GM21723 (cell line): ENCODE results near the gene OSBP2.
"Not testable (repeated sequence)": the region's sequence is repeated elsewhere in the genome, so short reads cannot be mapped to it uniquely, and the experiment has no call there.

Source experiments
- ATAC-seq: cut with Tn5 transposase; IDR thresholded peaks from one replicate; pipeline ENCODE4 v1.9.1; 2021; ENCODE audit warnings: mild to moderate bottlenecking, moderate library complexity; ENCODE audit not compliant: unreplicated experiment

OSBP2 gene

DNA sequence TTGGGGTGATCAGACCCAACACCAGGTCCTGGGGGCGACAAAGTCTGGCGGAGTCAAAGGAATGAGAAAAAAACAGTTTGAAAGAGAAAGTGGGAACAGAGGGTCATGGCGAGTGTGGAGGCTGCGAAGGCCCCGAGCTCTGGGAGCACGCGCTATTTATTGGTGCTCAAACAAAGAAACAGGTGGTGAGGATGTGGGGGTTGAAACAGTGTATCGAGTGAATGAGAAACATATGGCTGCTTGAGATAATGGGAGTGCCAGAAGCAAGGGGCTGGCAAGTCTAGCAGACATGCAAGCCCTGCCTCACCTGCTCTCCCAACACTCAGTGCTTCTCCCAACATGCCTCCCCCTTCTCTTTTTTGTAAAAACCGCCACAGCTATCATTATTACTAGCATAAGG is 19.2 kb upstream of the OSBP2 start:
- no peak for ATAC-seq

DNA sequence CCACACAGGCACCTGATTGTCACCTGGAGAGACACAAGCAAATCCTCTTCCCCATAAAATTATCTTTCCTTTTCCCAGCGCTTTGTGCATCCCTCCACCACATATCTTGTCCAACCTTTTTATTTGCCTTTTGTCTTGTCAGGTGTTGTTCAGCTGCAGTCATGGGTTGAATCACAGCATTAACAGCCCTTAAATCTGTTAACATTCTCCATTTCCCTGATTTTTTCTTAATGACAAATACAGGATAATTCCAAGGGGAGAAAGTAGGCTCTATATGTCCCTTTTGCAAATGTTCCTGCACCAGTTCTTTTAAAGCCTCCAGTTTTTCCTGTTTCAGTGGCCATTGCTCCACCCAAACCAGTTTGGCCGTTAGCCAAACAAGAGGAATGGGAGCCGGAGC is 18.1 kb upstream of the OSBP2 start:
- ATAC-seq = not testable (repeated sequence)

- ATAC-seq = not testable (repeated sequence)
Observed at GRCh38 chr22:30679895-30680690, 14.6 kb upstream of the OSBP2 start.

DNA sequence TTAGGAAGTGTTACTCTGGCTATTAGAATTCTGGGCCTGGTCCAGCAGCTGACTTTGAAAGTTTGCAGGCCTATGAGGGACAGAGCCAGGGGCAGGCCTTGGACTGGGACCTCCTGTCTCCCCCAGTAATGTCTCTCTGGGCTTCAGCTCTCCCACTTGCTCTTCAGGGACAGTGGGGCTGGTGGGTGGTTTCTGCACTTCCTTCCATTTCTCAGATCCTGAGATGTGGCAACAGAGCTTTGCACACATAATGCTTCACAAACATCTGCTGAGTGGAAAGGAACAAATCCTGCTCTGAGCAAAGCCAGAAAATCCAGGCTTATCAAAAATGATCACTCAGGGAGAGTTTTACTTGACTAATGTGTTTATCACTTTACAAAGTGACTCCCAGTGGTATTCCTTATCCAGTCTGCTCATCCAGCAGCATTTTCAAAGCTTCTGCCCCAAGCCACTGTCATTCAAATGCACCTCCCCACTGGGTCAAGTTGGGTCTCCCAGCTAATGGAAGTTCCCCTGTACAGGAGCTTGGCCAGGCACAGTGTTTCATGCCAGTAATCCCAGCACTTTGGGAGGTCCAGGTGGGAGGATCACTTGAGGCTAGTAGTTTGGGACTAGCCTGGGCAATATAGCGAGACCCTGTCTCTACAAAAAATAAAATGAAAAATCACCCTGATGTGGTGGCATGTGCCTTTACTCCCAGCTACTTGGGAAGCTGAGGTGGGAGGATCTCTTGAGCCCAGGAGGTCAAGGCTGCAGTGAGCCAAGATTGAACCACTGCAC is 13.5 kb upstream of the OSBP2 start:
- ATAC-seq = no peak

GRCh38 chr22:30681831-30682230 is 12.8 kb upstream of the OSBP2 start:
- ATAC-seq = no peak

GRCh38 chr22:30685178-30685577 is 9.5 kb upstream of the OSBP2 start:
- no peak for ATAC-seq

GRCh38 chr22:30687358-30687757 is 7.3 kb upstream of the OSBP2 start:
- no peak for ATAC-seq

- ATAC-seq = no peak
Observed at GRCh38 chr22:30689622-30690021, 5.1 kb upstream of the OSBP2 start.

DNA sequence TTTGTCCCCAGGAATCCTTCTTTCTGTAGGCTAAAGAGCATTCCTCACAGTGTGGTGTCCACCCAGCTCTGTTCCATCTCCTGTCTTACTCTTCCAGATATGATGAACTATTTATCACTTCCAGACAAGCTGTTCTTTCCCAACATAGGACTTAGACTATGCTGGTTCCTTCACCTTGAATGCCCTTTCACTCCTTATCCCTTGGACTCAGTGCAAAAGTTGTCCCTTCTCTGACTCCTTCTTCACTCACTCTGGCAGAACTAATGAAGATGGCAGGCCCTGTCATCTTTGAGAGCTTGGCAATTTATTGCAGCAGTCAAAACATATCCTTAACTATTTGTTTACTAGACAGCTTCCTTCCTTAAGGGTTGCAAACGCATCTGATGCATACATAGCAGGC is 3.5 kb upstream of the OSBP2 start:
- no peak for ATAC-seq

GRCh38 chr22:30694171-30694639 is 469 bp upstream of the OSBP2 start:
- ATAC-seq = no peak

GRCh38 chr22:30695351-30695851 is 727 bp downstream of the OSBP2 start:
- no peak for ATAC-seq

DNA sequence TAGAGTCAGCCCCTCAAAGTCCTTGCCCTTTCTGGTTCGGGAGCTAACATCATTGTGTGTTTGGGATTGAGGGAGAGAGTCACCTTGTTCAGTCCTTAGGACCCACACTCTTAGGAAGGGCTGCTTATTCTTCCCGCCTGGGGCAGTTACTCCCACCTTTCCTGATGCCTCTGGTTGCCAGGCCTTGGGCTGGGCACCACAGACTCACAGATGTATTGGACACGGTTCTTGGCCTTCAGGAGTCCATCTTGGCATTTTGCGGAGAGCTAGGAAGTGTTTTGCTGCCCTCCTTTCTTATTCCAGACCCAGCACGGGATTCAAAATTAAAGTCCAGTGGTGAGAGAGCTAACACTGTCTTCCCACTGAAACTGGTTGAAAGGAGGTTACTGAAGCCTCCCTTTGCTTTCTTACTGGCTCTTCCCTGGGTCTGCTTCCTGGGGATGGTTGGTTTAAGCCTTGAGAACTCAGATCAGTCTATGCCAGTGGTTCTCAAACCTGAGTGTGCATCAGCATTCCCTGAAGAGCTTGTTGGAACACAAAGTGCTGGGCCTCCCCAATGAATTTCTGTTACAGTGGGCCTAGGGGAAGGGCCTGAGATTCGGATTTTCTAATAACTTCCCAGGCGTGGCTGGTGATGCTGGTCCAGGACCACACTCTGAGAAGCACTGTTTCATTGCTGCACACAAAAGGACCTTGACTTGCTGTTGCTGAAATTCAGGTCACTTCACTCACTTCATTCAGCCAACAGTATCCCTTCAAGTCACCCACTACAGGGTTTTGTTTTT is 1.4 kb downstream of the OSBP2 start:
- no peak for ATAC-seq

DNA sequence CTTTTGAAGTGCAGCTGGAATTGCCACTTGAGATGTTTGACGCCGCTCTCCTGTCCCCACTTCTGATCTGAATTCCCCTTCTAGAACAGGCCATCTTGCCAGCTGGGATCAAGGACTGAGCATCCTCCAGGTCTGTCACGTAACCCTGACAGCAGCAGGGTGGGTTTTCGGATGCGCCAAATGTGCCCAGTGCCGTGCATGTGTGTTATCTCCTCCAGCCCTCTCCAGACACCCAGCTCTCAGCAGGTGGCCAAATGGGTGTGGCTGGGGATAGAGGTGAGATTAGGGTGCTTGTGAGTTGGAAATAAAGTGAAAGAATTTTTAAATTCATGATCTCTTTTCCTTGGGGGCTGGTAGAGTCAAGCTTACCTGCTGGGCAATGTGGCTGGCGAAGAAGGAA is 3.3 kb downstream of the OSBP2 start:
- ATAC-seq = no peak

DNA sequence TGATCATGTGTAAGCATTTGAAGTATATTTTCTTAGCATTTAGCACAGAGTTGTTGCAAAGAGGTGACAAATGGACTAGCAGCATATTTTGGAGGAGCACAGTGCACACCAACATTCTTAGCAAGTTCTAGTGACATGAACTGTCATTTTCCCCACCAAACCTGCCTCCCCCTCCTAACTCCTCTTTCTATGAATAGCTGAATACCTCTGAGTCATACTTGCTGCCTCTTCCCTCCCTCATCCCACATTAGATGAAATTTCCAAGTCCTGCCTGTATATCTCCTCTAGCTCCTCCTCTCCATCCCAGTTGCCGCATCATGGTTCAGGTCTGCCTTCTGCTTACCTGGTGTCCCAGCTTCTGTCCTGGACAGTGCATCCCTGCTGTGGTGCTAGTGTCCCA is 7.2 kb downstream of the OSBP2 start:
- no peak for ATAC-seq

- no peak for ATAC-seq
Observed at GRCh38 chr22:30702856-30703255, 8.2 kb downstream of the OSBP2 start.

- no peak for ATAC-seq
Observed at GRCh38 chr22:30704978-30705377, 10.3 kb downstream of the OSBP2 start.

- ATAC-seq = peak; percentile 75
Observed at GRCh38 chr22:30705710-30706651, 11.3 kb downstream of the OSBP2 start.

DNA sequence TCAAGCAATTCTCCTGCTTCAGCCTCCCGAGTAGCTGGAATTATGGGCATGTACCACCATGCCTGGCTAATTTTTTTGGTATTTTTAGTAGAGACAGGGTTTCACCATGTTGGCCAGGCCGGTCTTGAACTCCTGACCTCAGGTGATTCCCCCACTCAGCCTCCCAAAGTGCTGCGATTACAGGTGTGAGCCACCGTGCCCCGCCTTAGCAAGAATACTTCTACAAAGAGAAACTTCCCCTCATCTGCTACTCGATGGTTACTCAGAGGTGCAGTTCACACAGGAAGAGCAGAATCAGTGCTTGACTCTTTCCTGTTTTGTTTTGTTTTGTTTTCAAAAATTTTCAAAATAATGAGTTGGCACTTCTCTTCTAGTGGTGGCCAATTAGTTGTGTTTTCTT is 15.3 kb downstream of the OSBP2 start:
- not testable (repeated sequence) for ATAC-seq

DNA sequence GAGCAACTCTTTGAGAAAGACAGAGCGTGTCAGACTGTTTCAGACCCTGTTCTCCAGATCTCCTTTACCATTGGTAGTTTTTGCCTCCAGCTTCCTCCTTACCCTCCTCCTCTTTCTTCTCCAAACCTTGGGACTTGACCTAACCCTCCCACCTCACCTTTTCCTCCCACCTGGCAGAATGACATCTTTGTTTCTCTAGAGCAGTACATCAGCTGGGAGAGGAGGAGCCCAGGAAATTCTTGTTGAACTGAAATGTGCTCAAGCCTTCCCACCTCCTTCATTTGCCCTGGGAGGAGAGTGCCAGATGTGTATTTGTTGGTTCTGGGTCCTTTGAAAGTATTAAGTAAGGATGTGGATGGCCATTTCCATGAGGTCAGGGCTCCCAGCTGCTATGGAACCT is 17.4 kb downstream of the OSBP2 start:
- no peak for ATAC-seq

DNA sequence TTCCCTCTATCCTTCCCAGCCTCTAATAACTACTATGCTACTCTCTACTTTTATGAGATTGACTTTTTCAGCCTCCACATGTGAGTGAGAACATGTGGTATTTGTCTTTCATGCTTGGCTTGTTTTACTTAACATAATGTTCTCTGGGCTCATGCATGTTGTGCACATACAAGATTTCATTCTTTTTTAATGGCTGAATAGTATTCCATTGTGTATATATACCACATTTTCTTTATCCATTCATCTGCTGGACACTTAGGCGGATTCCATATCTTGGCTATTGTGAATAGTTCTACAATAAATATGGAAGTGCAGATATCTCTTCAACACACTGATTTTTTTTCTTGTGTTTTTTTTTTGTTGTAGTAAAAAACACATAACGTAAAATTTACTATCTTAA is 19.4 kb downstream of the OSBP2 start:
- no peak for ATAC-seq
